Nephron (organoid): ENCODE measurements around the gene NDST1.

Experiments
- H3K27ac Mint-ChIP-seq, 3 experiments: 2 replicates each; pipeline ENCODE4 v1.8.0; 2020; ENCODE audit warnings: mixed read lengths in 3 of 3, mild to moderate bottlenecking in 2 of 3, moderate library complexity in 1 of 3
- H3K27me3 Mint-ChIP-seq: 2 replicates; pipeline ENCODE4 v1.8.0; 2021; ENCODE audit warnings: low read depth, mild to moderate bottlenecking, moderate library complexity, mixed read lengths
- H3K36me3 Mint-ChIP-seq: 2 replicates; pipeline ENCODE4 v1.8.0; 2020; ENCODE audit warnings: low read depth, mixed read lengths
- H3K4me1 Mint-ChIP-seq: 2 replicates; pipeline ENCODE4 v1.8.0; 2020; ENCODE audit warnings: mixed read lengths
- H3K4me3 Mint-ChIP-seq, 3 experiments: 2 replicates each; pipeline ENCODE4 v1.8.0; 2020; ENCODE audit warnings: mild to moderate bottlenecking in 3 of 3, mixed read lengths in 3 of 3, moderate library complexity in 2 of 3
- H3K9me3 Mint-ChIP-seq: 2 replicates; pipeline ENCODE4 v1.8.0; 2020; ENCODE audit warnings: mixed read lengths
- CTCF ChIP-seq, 3 experiments: fragments of 200-600 bp; sonication (generic); IDR thresholded peaks; one replicate each; pipeline ENCODE4 v1.5.0; 2021; ENCODE audit warnings: antibody characterized with exemption in 3 of 3; ENCODE audit not compliant: unreplicated experiment in 3 of 3

NDST1 gene

GRCh38 chr5:150596313-150596712, 88.4 kb downstream of the NDST1 start:
- Mint-ChIP-seq H3K4me1 (peaks cover 90% of the 10 kb centered on the region), H3K27me3 (no peaks in the 10 kb centered on the region), H3K36me3 (no peaks in the 10 kb centered on the region), H3K27ac (peak overlapping the region; percentile 86 to 96 (median 88)), H3K9me3 (no peaks in the 10 kb centered on the region), H3K4me3 (peak overlapping the region in 2 of 3 experiments; percentile 8 to 38)
- no peak for TF ChIP-seq CTCF (IDR thresholded peaks at IDR 0.05; ENCODE audit: unreplicated experiment in 3 of 3)

- Mint-ChIP-seq H3K4me3 (no peak overlapping the region), H3K27me3 (no peaks in the 10 kb centered on the region), H3K9me3 (no peaks in the 10 kb centered on the region), H3K27ac (peak overlapping the region; percentile 86 to 96 (median 88)), H3K36me3 (no peaks in the 10 kb centered on the region), H3K4me1 (peaks cover 85% of the 10 kb centered on the region)
- TF ChIP-seq CTCF (IDR thresholded peaks at IDR 0.05; ENCODE audit: unreplicated experiment in 3 of 3) = no peak
Measured at GRCh38 chr5:150596826-150597225, 88.9 kb downstream of the NDST1 start.

- H3K27me3 Mint-ChIP-seq = no peaks in the 10 kb centered on the region
- TF ChIP-seq CTCF (IDR thresholded peaks at IDR 0.05; ENCODE audit: unreplicated experiment in 3 of 3) = no peak
- H3K36me3 Mint-ChIP-seq = no peaks in the 10 kb centered on the region
- H3K27ac Mint-ChIP-seq = peak overlapping the region; percentile 79 to 99 (median 97)
- H3K4me1 Mint-ChIP-seq = peaks cover 83% of the 10 kb centered on the region
- H3K4me3 Mint-ChIP-seq = peak overlapping the region in 1 of 3 experiments; percentile 38
- H3K9me3 Mint-ChIP-seq = no peaks in the 10 kb centered on the region
Measured at GRCh38 chr5:150598006-150598405, 90.1 kb downstream of the NDST1 start.

GRCh38 chr5:150598821-150599273, 90.9 kb downstream of the NDST1 start:
- Mint-ChIP-seq H3K4me3 (peak overlapping the region in 2 of 3 experiments; percentile 28 to 88), H3K36me3 (no peaks in the 10 kb centered on the region), H3K4me1 (peaks cover 82% of the 10 kb centered on the region), H3K27me3 (no peaks in the 10 kb centered on the region), H3K9me3 (no peaks in the 10 kb centered on the region), H3K27ac (peak overlapping the region; percentile 79 to 99 (median 97))
- TF ChIP-seq CTCF (IDR thresholded peaks at IDR 0.05; ENCODE audit: unreplicated experiment in 3 of 3) = no peak

GRCh38 chr5:150599281-150599680, 91.3 kb downstream of the NDST1 start:
- Mint-ChIP-seq H3K27me3 (no peaks in the 10 kb centered on the region), H3K9me3 (no peaks in the 10 kb centered on the region), H3K27ac (peak overlapping the region; percentile 79 to 99 (median 97)), H3K4me1 (peaks cover 82% of the 10 kb centered on the region), H3K36me3 (no peaks in the 10 kb centered on the region), H3K4me3 (peak overlapping the region; percentile 6 to 88 (median 28))
- TF ChIP-seq CTCF (IDR thresholded peaks at IDR 0.05; ENCODE audit: unreplicated experiment in 3 of 3) = no peak

GRCh38 chr5:150599917-150600511, 92.1 kb downstream of the NDST1 start:
- Mint-ChIP-seq H3K36me3 (no peaks in the 10 kb centered on the region), H3K27me3 (no peaks in the 10 kb centered on the region), H3K4me1 (peaks cover 82% of the 10 kb centered on the region), H3K27ac (peak overlapping the region; percentile 79 to 99 (median 97)), H3K4me3 (peak overlapping the region; percentile 64 to 88 (median 87)), H3K9me3 (no peaks in the 10 kb centered on the region)
- TF ChIP-seq CTCF (IDR thresholded peaks at IDR 0.05; ENCODE audit: unreplicated experiment in 3 of 3) = no peak
